ENCODE measurements around the gene PLEKHA7. TPM values are rescaled to one million over a fixed set of nuclear protein-coding genes. Genes with fewer than 3 reads are reported as not detected.

PLEKHA7 gene
- total and polyA plus RNA-seq, 2 of the 4 experiments (the other 2 are of a cell fraction): 0.12 TPM; not detected in 1

DNA sequence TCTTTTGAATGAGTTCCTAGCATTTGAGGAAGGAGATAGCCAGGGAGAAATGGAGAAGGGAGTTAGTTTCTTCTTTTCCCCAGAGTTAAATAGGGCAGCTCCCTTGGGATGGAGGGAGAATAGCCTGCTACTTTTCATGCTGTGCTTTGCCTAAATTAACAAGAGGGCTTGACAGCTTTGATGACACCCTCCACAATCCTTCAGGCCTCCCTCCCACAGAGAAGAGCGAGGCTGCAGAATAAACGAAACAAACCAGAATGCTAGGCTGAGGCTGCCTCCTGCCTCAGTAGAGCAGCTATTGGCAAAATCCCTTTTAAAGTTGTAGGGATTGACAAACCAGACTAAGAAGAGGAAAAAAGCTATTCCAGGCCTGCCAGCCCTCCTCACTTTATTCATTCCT is 181.2 kb downstream of the PLEKHA7 start:
- in situ Hi-C loops (cut with MboI; ENCODE audit: low sequenced_read_pairs) (no loop called here), intact Hi-C loops (cut with micrococcal nuclease) (no loop called here), dilution Hi-C loops (cut with HindIII; ENCODE audit: low sequenced_read_pairs, unreplicated experiment) (no loop called here)
- Histone ChIP-seq H3K36me3 (ENCODE audit: control insufficient read depth, insufficient read depth, low read length) (no peaks in the 10 kb centered on the region), H2AFZ (replicated peaks; ENCODE audit: low read length, poor library complexity) (no peak overlapping the region), H2BK15ac (ENCODE audit: low read depth, low read length) (no peak overlapping the region), H3K4me3 (ENCODE audit: insufficient read depth, low read depth, low read length) (no peak overlapping the region), H4K91ac (ENCODE audit: insufficient read depth, low read depth, low read length) (no peak overlapping the region), H2BK5ac (ENCODE audit: low read depth, low read length, poor library complexity, severe bottlenecking) (no peak overlapping the region), H3K4ac (ENCODE audit: low read depth, low read length) (no peak overlapping the region), H2BK20ac (ENCODE audit: low read depth, low read length) (no peak overlapping the region), H3K56ac (ENCODE audit: extremely low read depth, insufficient read depth, low read length) (no peak overlapping the region), H3K27ac (ENCODE audit: insufficient read depth, low read length) (no peak overlapping the region), H3K9me3 (ENCODE audit: control insufficient read depth, insufficient read depth, low read length) (no peaks in the 10 kb centered on the region), H3K14ac (replicated peaks; ENCODE audit: low read depth, low read length) (no peak overlapping the region), H3K18ac (ENCODE audit: low read depth, low read length) (no peak overlapping the region), H3K9ac (ENCODE audit: low read depth, low read length) (no peak overlapping the region), H4K8ac (ENCODE audit: low read depth in 2 of 2, low read length in 2 of 2) (no peak overlapping the region), H3K79me1 (ENCODE audit: low read depth in 1 of 2, low read length in 2 of 2) (no peaks in the 10 kb centered on the region), H4K5ac (ENCODE audit: low read depth, low read length) (no peak overlapping the region), H2AK9ac (replicated peaks; ENCODE audit: low read depth, low read length, poor library complexity) (no peak overlapping the region), H3K9me1 (ENCODE audit: insufficient read depth, low read length) (no peaks in the 10 kb centered on the region), H3K4me2 (ENCODE audit: low read depth, low read length) (no peak overlapping the region), H2AK5ac (ENCODE audit: low read depth, low read length) (no peak overlapping the region), H3K27me3 (ENCODE audit: control insufficient read depth, insufficient read depth, low read length) (peaks cover 11% of the 10 kb centered on the region), H4K20me1 (ENCODE audit: insufficient read depth, low read length) (no peaks in the 10 kb centered on the region), H3K23ac (ENCODE audit: low read depth, low read length) (no peak overlapping the region), H3K4me1 (ENCODE audit: control insufficient read depth, insufficient read depth, low read length) (no peaks in the 10 kb centered on the region), H2BK120ac (ENCODE audit: low read depth, low read length) (no peak overlapping the region)
- TF ChIP-seq NFE2L2 (IDR thresholded peaks at IDR 0.05; ENCODE audit: low read depth, low read length): no peak
- TF ChIP-seq MAZ (IDR thresholded peaks at IDR 0.05; ENCODE audit: borderline replicate concordance, low read depth, low read length): no peak
- no peak for TF ChIP-seq CEBPB (IDR thresholded peaks at IDR 0.05; ENCODE audit: low read depth, low read length)
- TF ChIP-seq ELK1 (IDR thresholded peaks at IDR 0.05; ENCODE audit: borderline replicate concordance, low read depth, low read length): no peak
- TF ChIP-seq MAFK (IDR thresholded peaks at IDR 0.05; ENCODE audit: low read depth, low read length): no peak
- no peak for TF ChIP-seq CHD1 (IDR thresholded peaks at IDR 0.05; ENCODE audit: low read depth, low read length)
- no peak for TF ChIP-seq RFX5 (IDR thresholded peaks at IDR 0.05; ENCODE audit: low read depth, low read length)
- no peak for TF ChIP-seq POLR2A (IDR thresholded peaks at IDR 0.05; ENCODE audit: low read depth, low read length)
- no CpG with 5 or more reads among the region's 2 CpGs for WGBS, 2 experiments (ENCODE audit: extremely low coverage in 2 of 2, insufficient read length in 1 of 2)
- BruUV-seq (replicated peaks): no TSS peak
- DNase-seq: no peak
- ChIA-PET CTCF (no interaction called here), POLR2A (ENCODE audit: unreplicated experiment) (no interaction called here)
- no peak for ATAC-seq (ENCODE audit: low read depth)
